ENCODE data around the gene RPS24. TPM values are rescaled to one million over a fixed set of nuclear protein-coding genes. Genes with fewer than 3 reads are reported as not detected.
A peak's percentile ranks its signal among the peaks of the same experiment; 100 is the strongest.

The RPS24 gene
- total RNA-seq, 1 donor from 2014 or later: 691 TPM

DNA sequence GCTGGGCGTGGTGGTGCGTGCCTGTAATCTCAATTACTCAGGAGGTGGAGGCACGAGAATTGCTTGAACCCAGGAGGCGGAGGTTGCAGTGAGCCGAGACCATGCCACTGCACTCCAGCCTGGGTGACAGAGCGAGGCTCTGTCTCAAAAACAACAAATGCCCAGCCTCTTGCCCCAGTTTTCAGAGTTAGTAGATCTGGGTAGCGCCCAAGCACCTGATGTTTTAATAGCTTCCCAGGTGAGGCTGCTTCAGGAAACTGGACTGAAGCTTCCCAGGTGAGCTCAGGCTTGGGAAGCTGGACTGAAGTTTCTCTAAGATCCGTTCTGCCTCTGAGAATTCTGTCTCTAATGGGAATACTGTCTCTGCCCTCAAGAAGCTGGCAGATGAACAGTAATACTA, 12.2 kb downstream of the RPS24 start:
- peaks cover 2% of the 10 kb centered on the region for H3K9me3 Mint-ChIP-seq (ENCODE audit: unreplicated experiment)
- no peak overlapping the region for H3K27ac Mint-ChIP-seq (ENCODE audit: unreplicated experiment)
- TF ChIP-seq, protein P1, sequence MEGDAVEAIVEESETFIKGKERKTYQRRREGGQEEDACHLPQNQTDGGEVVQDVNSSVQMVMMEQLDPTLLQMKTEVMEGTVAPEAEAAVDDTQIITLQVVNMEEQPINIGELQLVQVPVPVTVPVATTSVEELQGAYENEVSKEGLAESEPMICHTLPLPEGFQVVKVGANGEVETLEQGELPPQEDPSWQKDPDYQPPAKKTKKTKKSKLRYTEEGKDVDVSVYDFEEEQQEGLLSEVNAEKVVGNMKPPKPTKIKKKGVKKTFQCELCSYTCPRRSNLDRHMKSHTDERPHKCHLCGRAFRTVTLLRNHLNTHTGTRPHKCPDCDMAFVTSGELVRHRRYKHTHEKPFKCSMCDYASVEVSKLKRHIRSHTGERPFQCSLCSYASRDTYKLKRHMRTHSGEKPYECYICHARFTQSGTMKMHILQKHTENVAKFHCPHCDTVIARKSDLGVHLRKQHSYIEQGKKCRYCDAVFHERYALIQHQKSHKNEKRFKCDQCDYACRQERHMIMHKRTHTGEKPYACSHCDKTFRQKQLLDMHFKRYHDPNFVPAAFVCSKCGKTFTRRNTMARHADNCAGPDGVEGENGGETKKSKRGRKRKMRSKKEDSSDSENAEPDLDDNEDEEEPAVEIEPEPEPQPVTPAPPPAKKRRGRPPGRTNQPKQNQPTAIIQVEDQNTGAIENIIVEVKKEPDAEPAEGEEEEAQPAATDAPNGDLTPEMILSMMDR (IDR thresholded peaks at IDR 0.05; ENCODE audit: partially characterized antibody, unreplicated experiment): no peak

DNA sequence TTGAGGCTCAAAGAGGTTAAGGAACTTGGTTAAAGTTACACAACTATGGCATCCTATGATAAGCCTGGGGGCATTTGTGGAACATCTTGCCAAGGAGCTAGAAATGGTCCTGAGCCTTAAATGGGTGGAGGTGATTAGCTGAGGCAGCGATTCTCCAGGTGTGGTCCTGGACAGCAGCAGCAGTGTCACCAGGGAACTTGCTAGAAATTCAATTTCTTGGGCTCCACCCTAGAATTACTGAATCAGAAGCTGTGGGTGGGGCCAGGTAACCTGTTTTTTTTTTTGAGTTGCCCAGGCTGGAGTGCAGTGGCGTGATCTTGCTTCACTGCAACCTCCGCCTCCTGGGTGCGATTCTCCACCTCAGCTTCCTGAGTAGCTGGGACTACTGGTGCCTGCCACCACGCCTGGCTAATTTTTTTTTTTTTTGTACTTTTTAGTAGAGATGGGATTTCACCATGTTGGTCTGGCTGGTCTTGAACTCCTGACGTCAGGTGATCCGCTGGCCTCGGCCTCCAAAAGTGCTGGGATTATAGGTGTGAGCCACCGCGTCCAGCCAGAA, 13.1 kb downstream of the RPS24 start:
- Mint-ChIP-seq H3K36me3 (ENCODE audit: unreplicated experiment) (no peaks in the 10 kb centered on the region), H3K9me3 (ENCODE audit: unreplicated experiment) (peaks cover 2% of the 10 kb centered on the region), H3K4me3 (ENCODE audit: unreplicated experiment) (no peak overlapping the region), H3K4me1 (ENCODE audit: low read depth, unreplicated experiment) (peaks cover 11% of the 10 kb centered on the region), H3K27me3 (ENCODE audit: unreplicated experiment) (peaks cover 3% of the 10 kb centered on the region), H3K27ac (ENCODE audit: unreplicated experiment) (no peak overlapping the region)
- TF ChIP-seq, protein P1 (IDR thresholded peaks at IDR 0.05; ENCODE audit: partially characterized antibody, unreplicated experiment): no peak
- DNase-seq: no peak

More for the DNA sequence above, 12.2 kb downstream of the RPS24 start:
- no peak for DNase-seq
- no peaks in the 10 kb centered on the region for H3K36me3 Mint-ChIP-seq (ENCODE audit: unreplicated experiment)
- peaks cover 3% of the 10 kb centered on the region for H3K27me3 Mint-ChIP-seq (ENCODE audit: unreplicated experiment)
- no peak overlapping the region for H3K4me3 Mint-ChIP-seq (ENCODE audit: unreplicated experiment)
- H3K4me1 Mint-ChIP-seq (ENCODE audit: low read depth, unreplicated experiment): peaks cover 11% of the 10 kb centered on the region

GRCh38 chr10:78047314-78047891, 13.7 kb downstream of the RPS24 start:
- Mint-ChIP-seq H3K27ac (ENCODE audit: unreplicated experiment) (peak overlapping the region; percentile 5), H3K27me3 (ENCODE audit: unreplicated experiment) (peaks cover 4% of the 10 kb centered on the region), H3K4me1 (ENCODE audit: low read depth, unreplicated experiment) (peaks cover 11% of the 10 kb centered on the region), H3K9me3 (ENCODE audit: unreplicated experiment) (peaks cover 2% of the 10 kb centered on the region), H3K4me3 (ENCODE audit: unreplicated experiment) (no peak overlapping the region), H3K36me3 (ENCODE audit: unreplicated experiment) (no peaks in the 10 kb centered on the region)
- TF ChIP-seq, protein P1 (IDR thresholded peaks at IDR 0.05; ENCODE audit: partially characterized antibody, unreplicated experiment): peak; percentile 92
- peak; percentile 97 for DNase-seq

DNA sequence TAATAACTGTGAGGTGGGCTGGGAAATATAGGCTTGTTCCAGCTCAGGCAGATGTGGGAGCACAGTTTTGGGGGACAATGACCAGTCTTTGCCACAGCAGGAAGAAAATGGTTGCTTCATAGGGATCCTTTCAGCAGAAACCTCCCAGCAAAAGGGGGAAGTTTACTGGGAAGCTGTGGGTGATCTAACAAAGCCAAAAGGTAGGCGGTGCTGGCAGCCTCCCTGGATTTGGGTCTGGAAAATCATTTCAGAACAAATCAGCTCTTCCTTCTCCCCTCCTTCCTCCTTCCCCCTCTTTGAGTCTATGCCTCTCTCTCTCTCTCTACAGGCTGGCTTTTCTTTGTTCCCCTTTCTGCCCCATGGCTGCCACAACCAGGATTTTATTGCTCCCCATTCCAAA, 16.2 kb downstream of the RPS24 start:
- Mint-ChIP-seq H3K27me3 (ENCODE audit: unreplicated experiment) (peaks cover 5% of the 10 kb centered on the region), H3K9me3 (ENCODE audit: unreplicated experiment) (peaks cover 2% of the 10 kb centered on the region), H3K4me1 (ENCODE audit: low read depth, unreplicated experiment) (peaks cover 11% of the 10 kb centered on the region), H3K4me3 (ENCODE audit: unreplicated experiment) (no peak overlapping the region), H3K36me3 (ENCODE audit: unreplicated experiment) (no peaks in the 10 kb centered on the region), H3K27ac (ENCODE audit: unreplicated experiment) (no peak overlapping the region)
- no peak for DNase-seq
- TF ChIP-seq, protein P1 (IDR thresholded peaks at IDR 0.05; ENCODE audit: partially characterized antibody, unreplicated experiment): no peak

- Mint-ChIP-seq H3K4me3 (ENCODE audit: unreplicated experiment) (no peak overlapping the region), H3K27me3 (ENCODE audit: unreplicated experiment) (peaks cover 5% of the 10 kb centered on the region), H3K9me3 (ENCODE audit: unreplicated experiment) (peaks cover 2% of the 10 kb centered on the region), H3K36me3 (ENCODE audit: unreplicated experiment) (no peaks in the 10 kb centered on the region), H3K27ac (ENCODE audit: unreplicated experiment) (no peak overlapping the region), H3K4me1 (ENCODE audit: low read depth, unreplicated experiment) (peaks cover 6% of the 10 kb centered on the region)
- DNase-seq: no peak
- TF ChIP-seq, protein P1 (IDR thresholded peaks at IDR 0.05; ENCODE audit: partially characterized antibody, unreplicated experiment): no peak
These were observed 19.7 kb downstream of the RPS24 start for GRCh38 chr10:78053211-78053868.
